ENCODE results near the gene COL6A2. TPM values are rescaled to one million over a fixed set of nuclear protein-coding genes. Genes with fewer than 3 reads are reported as not detected.
"Not testable (repeated sequence)": the region's sequence is repeated elsewhere in the genome, so short reads cannot be mapped to it uniquely, and the experiment has no call there.

Gene COL6A2
- total RNA-seq, 1 experiment from 2014 or later: 111 TPM

- TF ChIP-seq ATF3 (CRISPR knock-in tag; conservative IDR thresholded peaks at IDR 0.05): no peak
- no peak for TF ChIP-seq FOXP4 (CRISPR knock-in tag; IDR thresholded peaks at IDR 0.05)
- no peak for TF ChIP-seq JAZF1 (CRISPR knock-in tag; IDR thresholded peaks at IDR 0.05)
- TF ChIP-seq RORB (CRISPR knock-in tag; IDR thresholded peaks at IDR 0.05): no peak
Observed at GRCh38 chr21:46172863-46173528, 75.1 kb downstream of the COL6A2 start (continued).

GRCh38 chr21:46173573-46173972 lies 75.7 kb downstream of the COL6A2 start:
- Mint-ChIP-seq H3K36me3 (peaks cover 36% of the 10 kb centered on the region), H3K9me3 (peaks cover 42% of the 10 kb centered on the region), H3K27ac (no peak overlapping the region), H3K4me3 (no peak overlapping the region), H3K27me3 (ENCODE audit: low read depth) (no peaks in the 10 kb centered on the region; the same call in 1 of the 2 replicates), H3K4me1 (no peaks in the 10 kb centered on the region)
- TF ChIP-seq E2F1 (CRISPR knock-in tag; IDR thresholded peaks at IDR 0.05) (no peak), NFATC4 (CRISPR knock-in tag; IDR thresholded peaks at IDR 0.05) (no peak), ZNF281 (CRISPR knock-in tag; IDR thresholded peaks at IDR 0.05) (no peak), IRF1 (CRISPR knock-in tag; IDR thresholded peaks at IDR 0.05) (no peak), SMAD3 (CRISPR knock-in tag; IDR thresholded peaks at IDR 0.05; ENCODE audit: borderline replicate concordance) (no peak), ZNF263 (CRISPR knock-in tag; IDR thresholded peaks at IDR 0.05; ENCODE audit: low read depth) (no peak), E2F4 (CRISPR knock-in tag; IDR thresholded peaks at IDR 0.05; ENCODE audit: borderline replicate concordance, low read depth) (no peak), SP1 (CRISPR knock-in tag; conservative IDR thresholded peaks at IDR 0.05) (no peak), MYBL2 (CRISPR knock-in tag; IDR thresholded peaks at IDR 0.05) (no peak), ZBTB21 (CRISPR knock-in tag; IDR thresholded peaks at IDR 0.05; ENCODE audit: borderline replicate concordance) (no peak), FOXP1 (CRISPR knock-in tag; IDR thresholded peaks at IDR 0.05; ENCODE audit: borderline replicate concordance) (no peak), HMGA2 (CRISPR knock-in tag; IDR thresholded peaks at IDR 0.05) (no peak), ERG (CRISPR knock-in tag; IDR thresholded peaks at IDR 0.05) (no peak), USF1 (CRISPR knock-in tag; IDR thresholded peaks at IDR 0.05) (no peak)
- ChIA-PET POLR2A (no interaction called here), CTCF (interaction anchor here (1.9 to 2.0 kb wide), 2 partner anchors 21 to 30 kb away, joined by 6 to 7 read pairs; no protein-coding TSS in a partner anchor)
- ATAC-seq (no peak), DNase-seq (ENCODE audit: low spot score) (no peak)

GRCh38 chr21:46176443-46177129 lies 78.7 kb downstream of the COL6A2 start:
- POLR2A ChIA-PET: not testable (repeated sequence)

More at GRCh38 chr21:46176443-46177129, 78.7 kb downstream of the COL6A2 start:
- H3K4me1 Mint-ChIP-seq; H3K27me3 Mint-ChIP-seq (ENCODE audit: low read depth); H3K27ac Mint-ChIP-seq; DNase-seq (ENCODE audit: low spot score); H3K4me3 Mint-ChIP-seq; ATAC-seq; CTCF ChIA-PET: not testable (repeated sequence)
- H3K36me3 Mint-ChIP-seq: peaks cover 30% of the 10 kb centered on the region
- H3K9me3 Mint-ChIP-seq: peaks cover 42% of the 10 kb centered on the region
